ENCODE data around the gene EPN2. TPM values are rescaled to one million over a fixed set of nuclear protein-coding genes. Genes with fewer than 3 reads are reported as not detected.

The EPN2 gene
- total RNA-seq, 4 donors from 2014 or later = 26.5 to 49.2 (median 38.9) TPM

DNA sequence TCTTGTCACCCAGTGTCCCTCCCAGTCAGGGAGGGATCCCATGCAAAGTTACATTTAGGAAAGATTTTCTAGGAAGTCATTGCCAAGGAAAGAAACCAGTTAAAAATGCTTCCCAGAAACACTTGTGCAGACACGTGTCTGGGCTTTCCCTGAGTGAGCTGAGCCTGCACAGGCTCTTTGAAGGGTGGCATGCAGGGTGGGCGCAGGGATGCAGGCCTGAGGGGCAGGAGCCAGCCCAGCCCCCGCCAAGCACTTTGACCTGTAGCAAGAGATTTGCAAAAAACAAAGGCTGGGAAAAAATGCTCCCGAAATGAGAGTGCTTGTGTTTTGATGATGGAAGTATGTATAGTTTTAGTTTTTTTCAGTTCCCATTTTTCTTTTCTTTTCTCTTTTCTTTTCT is 73.0 kb downstream of the EPN2 start:
- H3K36me3 ChIP-seq = peaks cover 20 to 50% (median 42%) of the 10 kb centered on the region in 4 donors
- H3K27me3 ChIP-seq = no peaks in the 10 kb centered on the region
- DNase-seq (ENCODE audit: extremely low spot score) = no peak
- TF ChIP-seq POLR2A (IDR thresholded peaks at IDR 0.05; ENCODE audit: low read depth) (no peak), EP300 (IDR thresholded peaks at IDR 0.05) (no peak), POLR2AphosphoS5 (IDR thresholded peaks at IDR 0.05) (no peak)
- TF ChIP-seq, protein P1, sequence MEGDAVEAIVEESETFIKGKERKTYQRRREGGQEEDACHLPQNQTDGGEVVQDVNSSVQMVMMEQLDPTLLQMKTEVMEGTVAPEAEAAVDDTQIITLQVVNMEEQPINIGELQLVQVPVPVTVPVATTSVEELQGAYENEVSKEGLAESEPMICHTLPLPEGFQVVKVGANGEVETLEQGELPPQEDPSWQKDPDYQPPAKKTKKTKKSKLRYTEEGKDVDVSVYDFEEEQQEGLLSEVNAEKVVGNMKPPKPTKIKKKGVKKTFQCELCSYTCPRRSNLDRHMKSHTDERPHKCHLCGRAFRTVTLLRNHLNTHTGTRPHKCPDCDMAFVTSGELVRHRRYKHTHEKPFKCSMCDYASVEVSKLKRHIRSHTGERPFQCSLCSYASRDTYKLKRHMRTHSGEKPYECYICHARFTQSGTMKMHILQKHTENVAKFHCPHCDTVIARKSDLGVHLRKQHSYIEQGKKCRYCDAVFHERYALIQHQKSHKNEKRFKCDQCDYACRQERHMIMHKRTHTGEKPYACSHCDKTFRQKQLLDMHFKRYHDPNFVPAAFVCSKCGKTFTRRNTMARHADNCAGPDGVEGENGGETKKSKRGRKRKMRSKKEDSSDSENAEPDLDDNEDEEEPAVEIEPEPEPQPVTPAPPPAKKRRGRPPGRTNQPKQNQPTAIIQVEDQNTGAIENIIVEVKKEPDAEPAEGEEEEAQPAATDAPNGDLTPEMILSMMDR (IDR thresholded peaks at IDR 0.05) = no peak
- H3K27ac ChIP-seq (replicated peaks in 1 of 4) = no peak overlapping the region
- WGBS = 83% methylated on average over 4 of the region's 4 CpGs
- intact Hi-C loops (cut with DNase I) = no loop called here
- H3K4me3 ChIP-seq = no peak overlapping the region
- H3K9me3 ChIP-seq = no peaks in the 10 kb centered on the region
- H3K4me1 ChIP-seq = peaks cover 36 to 40% (median 38%) of the 10 kb centered on the region in 4 donors

DNA sequence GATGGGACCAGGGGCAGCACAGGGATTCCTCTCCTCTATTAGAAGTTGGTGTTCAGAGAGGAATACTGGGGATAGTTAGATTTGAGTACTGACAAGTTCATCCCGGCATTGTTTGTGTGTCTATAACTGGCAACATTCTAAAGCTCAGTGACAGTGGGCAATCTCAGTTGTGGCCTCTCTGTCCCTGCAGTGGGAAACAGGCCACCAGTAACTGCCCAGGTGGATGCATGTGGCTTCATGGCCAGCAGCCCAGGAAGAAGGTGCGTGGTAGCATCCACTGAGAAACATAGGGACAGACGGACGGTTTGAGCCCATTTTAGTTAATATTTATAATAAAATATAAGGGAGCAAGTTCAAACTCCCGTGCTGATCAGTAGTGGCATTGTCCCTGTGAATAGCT is 73.8 kb downstream of the EPN2 start:
- H3K9me3 ChIP-seq = no peaks in the 10 kb centered on the region
- TF ChIP-seq POLR2A (IDR thresholded peaks at IDR 0.05; ENCODE audit: low read depth) = no peak
- TF ChIP-seq POLR2AphosphoS5 (IDR thresholded peaks at IDR 0.05) = no peak
- no peak for TF ChIP-seq EP300 (IDR thresholded peaks at IDR 0.05)
- TF ChIP-seq, protein P1 (IDR thresholded peaks at IDR 0.05) = no peak
- peaks cover 29 to 37% (median 29%) of the 10 kb centered on the region in 4 donors for H3K4me1 ChIP-seq
- peaks cover 20 to 58% (median 50%) of the 10 kb centered on the region in 4 donors for H3K36me3 ChIP-seq
- intact Hi-C loops (cut with DNase I) = no loop called here
- WGBS = 83% methylated on average over 5 of the region's 5 CpGs
- DNase-seq (ENCODE audit: extremely low spot score) = no peak
- H3K27me3 ChIP-seq = no peaks in the 10 kb centered on the region
- H3K27ac ChIP-seq (replicated peaks in 1 of 4) = no peak overlapping the region
- H3K4me3 ChIP-seq = no peak overlapping the region

DNA sequence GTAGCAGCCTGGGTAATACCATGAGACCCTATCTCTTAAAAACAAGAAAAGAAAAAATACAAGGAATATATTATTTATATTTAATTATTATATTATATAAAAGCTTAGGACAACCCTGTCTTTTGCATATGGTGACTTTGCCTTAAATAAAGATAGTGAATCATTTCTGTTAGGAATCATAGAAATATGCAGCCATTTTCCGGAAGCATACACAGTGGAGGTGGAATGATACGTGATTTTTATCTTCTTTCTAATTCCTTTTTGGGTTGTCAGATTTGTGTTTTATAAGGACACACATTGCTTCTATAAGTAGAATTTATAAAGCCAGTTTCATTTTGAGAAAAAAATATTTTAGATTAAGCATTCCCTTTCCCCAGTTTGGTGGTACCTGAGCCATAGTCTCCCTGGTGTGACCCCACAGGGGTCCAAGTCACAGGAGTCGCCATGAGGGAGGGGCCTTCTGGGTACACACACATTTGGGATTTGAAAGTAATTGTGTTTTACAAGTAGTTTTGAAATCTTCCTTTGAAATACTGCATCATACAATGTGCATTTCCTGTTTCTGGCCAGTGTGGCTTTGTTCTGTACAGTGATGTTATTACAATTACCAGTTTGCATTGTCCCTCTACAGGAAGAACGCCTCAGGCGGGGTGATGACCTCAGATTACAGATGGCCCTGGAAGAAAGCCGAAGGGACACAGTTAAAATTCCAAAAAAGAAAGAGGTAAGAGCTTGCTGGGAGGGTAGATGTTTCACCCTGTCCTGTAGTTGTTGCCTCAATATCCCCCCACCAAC is 74.5 kb downstream of the EPN2 start:
- TF ChIP-seq EP300 (IDR thresholded peaks at IDR 0.05) (no peak), POLR2AphosphoS5 (IDR thresholded peaks at IDR 0.05) (no peak), POLR2A (IDR thresholded peaks at IDR 0.05; ENCODE audit: low read depth) (no peak)
- TF ChIP-seq, protein P1 (IDR thresholded peaks at IDR 0.05) = no peak
- H3K9me3 ChIP-seq = no peaks in the 10 kb centered on the region
- no peak for DNase-seq (ENCODE audit: extremely low spot score)

DNA sequence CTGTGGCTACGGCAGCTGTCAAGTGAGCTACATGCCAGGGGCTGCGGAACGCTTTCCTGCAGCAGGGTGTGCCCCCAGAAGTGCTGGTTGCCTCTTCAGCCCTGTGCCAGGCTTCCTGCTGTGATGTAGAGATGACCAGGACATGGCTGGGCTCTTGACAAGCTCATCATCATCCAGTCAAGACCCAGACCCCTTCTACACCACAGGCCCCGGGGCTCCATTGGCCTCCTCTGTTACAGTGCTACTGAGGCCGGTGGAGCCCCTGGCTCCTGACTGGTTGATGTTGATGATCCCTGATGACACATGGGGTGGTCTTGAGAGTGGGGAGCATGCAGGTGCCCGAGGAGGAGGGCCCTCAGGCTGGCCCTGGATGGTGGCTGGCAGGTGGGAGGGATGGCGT is 75.2 kb downstream of the EPN2 start:
- 94% methylated on average over 7 of the region's 7 CpGs for WGBS
- H3K27ac ChIP-seq (replicated peaks in 1 of 4) = peak overlapping the region; percentile 15 to 48 (median 30)
- H3K9me3 ChIP-seq = no peaks in the 10 kb centered on the region
- H3K27me3 ChIP-seq = no peaks in the 10 kb centered on the region
- DNase-seq (ENCODE audit: extremely low spot score) = no peak
- intact Hi-C loops (cut with DNase I) = no loop called here
- no peak for TF ChIP-seq POLR2A (IDR thresholded peaks at IDR 0.05; ENCODE audit: low read depth)
- TF ChIP-seq, protein P1 (IDR thresholded peaks at IDR 0.05) = no peak
- no peak for TF ChIP-seq EP300 (IDR thresholded peaks at IDR 0.05)
- no peak for TF ChIP-seq POLR2AphosphoS5 (IDR thresholded peaks at IDR 0.05)
- peaks cover 33 to 47% (median 39%) of the 10 kb centered on the region in 4 donors for H3K4me1 ChIP-seq
- H3K36me3 ChIP-seq = peaks cover 20 to 61% (median 51%) of the 10 kb centered on the region in 4 donors
- no peak overlapping the region for H3K4me3 ChIP-seq

More for the DNA sequence above, 74.5 kb downstream of the EPN2 start:
- H3K27me3 ChIP-seq = no peaks in the 10 kb centered on the region
- peaks cover 26 to 39% (median 31%) of the 10 kb centered on the region in 4 donors for H3K4me1 ChIP-seq
- H3K4me3 ChIP-seq = no peak overlapping the region
- peaks cover 20 to 61% (median 51%) of the 10 kb centered on the region in 4 donors for H3K36me3 ChIP-seq
- 73% methylated on average over 6 of the region's 6 CpGs for WGBS
- peak overlapping the region in 3 of 4 donors; percentile 15 to 48 (median 42) for H3K27ac ChIP-seq (replicated peaks in 1 of 4)
- intact Hi-C loops (cut with DNase I) = no loop called here

All from esophagus muscularis mucosa (tissue), 4 donors.